NCI-H446 (cell line): Measurements from ENCODE around the gene MYORG.

Source experiments
- DNase-seq, 2 experiments: peaks; one replicate each; lab custom pipeline; 2025; lab: John Stamatoyannopoulos, UW

The MYORG gene

DNA sequence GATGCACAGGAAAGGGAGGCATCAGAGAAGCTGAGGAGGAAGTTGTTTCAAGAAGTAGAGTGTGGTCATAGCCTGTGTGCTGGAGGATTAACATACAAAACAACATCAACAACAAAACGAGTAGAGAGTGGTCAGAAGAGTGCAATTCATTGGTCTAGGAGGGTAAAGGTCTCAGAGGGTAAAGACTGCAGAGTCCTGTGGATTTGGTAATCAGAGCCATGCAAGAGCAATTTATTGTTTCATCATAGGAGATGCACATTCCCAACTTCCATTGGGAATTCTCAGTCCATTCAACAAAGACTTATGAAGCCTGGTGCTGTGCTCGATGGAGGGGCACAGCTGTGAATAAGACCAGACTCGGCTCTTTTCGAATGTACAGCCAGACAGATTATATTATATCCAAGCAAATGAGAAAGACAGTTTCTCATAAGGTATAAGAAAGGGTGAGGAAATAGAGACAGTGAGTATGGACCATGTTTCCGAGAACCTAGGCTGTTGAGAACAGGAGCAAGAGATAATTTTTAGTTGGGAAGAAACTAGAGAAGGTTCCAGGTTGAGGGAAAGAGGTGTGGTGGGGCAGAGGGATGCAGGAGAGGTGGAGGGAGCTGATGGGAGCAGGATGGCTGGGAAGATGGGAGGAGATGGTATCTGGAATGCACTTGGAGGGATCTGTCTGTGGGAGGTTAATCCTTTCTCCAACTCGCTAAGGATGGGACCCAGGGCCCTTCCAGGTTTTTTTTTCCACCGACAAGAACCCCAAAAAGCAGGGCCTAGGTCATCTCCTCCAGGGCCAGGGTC, 7.9 kb upstream of the MYORG start:
- no peak for DNase-seq

DNA sequence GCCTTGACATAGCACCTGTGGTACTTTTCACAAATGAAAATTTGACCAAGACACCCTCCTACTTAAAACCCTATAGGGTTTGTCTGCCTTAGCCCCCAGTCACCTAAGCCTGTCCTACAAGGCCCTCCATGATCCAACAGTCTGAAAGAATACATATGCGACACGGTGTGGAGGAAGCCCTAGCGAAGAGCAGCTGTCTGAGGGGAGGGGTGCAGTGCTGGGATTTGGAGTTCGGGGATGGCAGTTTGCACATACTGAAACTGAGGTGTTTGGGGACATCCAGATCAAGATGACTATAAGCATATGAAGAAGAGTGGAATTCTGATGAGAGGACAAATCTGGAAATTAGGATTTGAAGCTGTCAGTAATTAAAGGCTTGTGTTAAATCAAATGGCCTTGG, 7.2 kb upstream of the MYORG start:
- DNase-seq, result no peak

DNA sequence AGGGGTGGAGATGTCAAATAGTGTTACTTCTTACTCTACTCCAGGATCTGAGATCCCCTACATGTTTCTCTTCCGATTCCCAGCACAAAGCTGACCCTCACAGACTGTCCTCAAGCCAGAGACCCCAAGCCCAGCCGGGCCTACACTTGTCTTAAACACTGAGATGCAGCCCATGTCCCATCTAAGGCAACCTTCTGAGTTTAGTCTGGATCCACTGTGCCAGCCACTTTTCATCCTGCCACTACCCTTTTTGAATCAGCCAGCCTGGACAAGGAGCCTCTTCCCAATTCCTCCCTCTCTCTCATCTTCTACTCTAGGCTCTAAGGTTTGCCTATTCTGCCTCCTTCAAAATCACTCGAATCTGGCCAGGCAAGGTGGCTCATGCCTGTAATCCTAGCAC, 6.2 kb upstream of the MYORG start:
- DNase-seq, result no peak

DNA sequence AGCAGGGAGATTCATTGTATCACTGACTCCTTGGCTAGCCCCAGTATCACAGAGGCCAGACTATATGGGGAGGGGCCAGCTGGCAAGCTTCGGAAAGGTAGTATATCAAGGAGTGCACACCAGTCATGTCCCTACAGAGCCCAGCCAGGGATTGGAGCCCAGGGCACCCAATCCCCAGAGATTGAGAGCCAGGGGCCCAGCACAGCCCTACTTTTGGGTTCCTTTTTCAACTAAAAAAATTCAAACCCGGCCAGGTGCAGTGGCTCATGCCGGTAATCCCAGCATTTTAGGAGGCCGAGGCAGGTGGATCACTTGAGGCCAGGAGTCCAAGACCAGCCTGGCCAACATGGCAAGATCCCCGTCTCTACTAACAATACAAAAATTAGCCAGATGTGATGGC, 5.4 kb upstream of the MYORG start:
- DNase-seq, result no peak

DNA sequence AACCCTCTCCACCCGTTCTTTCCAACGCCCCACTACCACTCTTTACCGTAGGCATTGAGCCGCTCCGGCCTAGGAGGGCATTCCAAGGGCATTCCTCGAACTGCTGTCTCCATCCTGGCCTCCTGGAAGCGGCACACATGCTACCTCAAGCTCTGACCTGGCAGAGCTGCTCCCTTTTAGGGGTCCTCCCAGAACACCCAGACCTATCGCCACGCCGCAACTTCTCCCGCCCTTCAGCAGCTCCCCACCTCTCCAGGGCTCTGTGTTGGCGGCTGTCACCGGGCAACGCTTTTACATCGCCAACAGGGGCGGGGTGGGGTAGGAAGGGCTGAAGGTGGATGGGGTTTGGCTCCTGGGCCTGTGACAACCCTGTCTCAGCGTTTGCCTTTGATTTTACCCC, 4.6 kb upstream of the MYORG start:
- no peak for DNase-seq

DNA sequence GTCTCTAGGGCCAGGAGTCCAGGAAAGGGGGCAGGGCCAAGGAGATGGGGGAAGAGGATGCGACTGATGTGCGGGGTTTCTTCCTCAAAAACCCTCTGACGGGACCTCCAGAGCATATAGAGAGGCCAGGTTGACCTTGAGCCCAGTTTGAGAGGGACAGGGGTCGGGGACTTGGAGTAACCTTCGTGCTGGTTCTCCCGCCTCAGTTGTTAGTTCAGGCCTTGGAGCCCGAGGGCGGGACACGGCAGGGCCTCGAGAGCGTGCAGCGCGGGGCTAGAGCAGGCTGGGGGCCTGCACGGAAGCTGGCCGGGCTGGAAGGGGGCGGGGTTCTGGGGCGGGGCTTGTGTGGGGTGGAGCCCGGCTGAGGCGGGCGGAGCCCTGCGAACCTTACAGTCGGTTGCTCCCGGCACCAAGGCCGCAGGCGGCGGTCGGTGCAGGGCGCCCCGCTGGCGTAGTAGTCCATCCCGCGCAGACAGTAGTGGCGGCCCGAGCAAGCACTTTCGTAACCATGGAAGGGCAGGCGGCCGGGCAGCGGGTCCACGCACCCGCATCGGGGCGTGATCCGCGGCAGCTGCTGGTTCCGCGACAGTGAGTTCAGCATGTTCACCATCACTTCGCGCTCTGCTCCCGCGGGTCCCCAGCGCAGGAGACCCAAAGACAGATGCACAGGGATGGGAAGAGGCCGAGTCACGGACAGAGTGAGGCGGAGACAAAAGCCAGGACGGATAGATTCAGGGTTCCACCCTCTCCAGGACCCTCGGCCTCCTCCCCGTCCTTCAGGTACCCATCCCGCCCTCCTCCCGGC, 4.0 kb upstream of the MYORG start:
- DNase-seq, result peak in 1 of 2 experiments; percentile 66

DNA sequence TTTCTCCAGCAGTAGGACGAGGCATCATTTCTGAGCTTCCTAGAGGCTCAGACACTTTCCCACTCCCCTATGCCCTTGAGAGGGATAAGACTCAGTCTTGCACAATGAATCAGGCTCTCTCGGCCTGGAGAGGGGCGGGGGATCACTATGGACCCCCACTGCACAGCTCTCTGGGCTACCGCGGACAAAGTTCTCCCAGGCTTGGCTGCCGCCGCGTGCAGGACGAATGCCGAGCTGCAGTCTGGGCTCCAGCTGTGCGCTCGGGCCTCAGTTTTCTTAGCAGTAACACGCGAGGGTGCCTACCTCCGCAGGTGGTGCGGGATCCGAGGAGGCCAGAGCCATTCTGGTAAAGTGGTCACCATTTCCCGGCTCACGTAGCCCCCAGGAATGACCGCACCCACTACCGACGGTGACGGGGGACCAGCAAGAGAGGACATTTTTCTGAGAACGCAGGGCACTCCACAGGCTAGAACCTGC, 3.4 kb upstream of the MYORG start:
- no peak for DNase-seq

DNA sequence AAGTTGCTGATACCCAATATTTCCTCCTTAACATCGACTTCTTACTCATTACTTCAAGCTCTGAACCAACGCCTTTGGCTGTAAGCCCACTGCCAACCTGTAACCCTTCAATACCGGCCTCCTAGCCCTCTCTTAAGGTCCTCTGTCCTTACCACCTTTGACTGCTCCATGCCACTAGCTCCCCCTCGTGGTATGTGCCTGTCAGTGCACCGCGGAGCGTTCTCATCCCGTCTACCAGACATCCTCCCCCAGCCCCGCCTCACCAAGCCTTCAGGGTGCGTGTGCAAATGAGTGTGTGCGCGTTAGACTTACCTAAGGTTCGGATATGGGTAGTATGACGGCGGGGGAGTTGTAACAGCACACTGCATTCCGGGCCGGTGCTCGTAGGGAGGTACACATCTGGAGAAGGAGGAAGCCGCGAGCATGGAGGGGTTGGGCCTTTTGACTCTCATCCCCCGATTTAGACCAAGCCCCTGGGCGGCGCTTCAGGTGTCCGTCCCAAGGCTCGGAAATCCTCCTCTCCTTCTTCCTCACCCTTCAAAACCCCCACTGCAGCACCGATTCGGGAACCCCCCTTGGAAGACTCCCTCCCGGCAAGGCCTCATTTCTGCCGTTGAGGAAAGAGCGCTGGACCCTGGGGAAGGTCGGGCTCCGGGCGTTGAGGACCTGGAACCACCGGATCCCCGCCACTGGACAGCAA, 2.8 kb upstream of the MYORG start:
- peak; percentile 45 to 78 for DNase-seq

DNA sequence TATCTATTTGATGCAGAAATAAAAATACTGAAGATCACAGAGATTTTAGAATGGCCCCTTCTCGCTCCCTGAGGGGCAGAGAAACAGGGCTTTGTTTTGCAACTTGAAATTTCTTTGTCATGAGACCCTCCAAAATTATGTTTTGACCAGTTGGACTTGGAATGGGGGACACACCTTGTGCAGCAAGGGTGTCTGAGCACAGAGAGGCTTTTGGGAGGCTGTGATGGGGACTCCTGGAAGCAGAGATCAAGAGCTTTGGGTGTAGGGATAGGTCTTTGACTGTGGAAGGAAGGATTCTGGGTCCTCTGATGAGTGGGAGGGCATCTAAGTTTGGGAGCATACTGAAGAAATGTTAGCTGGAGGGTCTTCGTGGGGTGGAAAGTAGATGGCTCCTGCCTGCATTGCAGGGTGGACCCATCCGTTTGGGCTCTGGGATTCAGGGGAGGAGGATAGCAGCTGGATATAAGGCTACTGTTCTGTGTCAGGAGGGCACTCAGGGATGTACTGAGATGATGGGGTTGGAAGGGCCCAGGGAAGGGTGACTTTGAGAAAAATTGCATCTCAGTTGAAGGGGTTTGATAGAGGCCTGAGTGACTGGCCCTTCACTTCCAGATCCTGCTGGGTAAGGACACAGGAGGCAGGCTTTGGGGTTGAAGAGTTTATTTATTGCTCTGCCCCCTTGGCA, 1.8 kb upstream of the MYORG start:
- no peak for DNase-seq

DNA sequence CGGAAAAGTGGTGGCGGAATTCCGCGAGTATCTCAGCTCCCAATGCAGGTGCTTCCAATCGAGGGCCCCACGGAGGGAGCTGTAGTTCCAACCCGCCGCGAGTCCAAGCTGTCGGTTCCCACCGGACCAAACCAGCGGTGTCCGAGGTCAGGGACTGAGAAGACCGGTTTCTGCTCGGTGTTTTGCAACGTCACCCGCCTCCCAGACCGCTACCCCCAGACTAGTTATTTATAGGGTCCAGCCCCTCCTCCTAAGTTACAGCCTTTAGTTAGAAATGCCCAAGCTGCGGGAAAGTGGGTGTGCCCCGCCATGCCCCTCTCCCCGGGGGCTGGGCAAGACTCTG, 677 bp upstream of the MYORG start:
- no peak for DNase-seq

DNA sequence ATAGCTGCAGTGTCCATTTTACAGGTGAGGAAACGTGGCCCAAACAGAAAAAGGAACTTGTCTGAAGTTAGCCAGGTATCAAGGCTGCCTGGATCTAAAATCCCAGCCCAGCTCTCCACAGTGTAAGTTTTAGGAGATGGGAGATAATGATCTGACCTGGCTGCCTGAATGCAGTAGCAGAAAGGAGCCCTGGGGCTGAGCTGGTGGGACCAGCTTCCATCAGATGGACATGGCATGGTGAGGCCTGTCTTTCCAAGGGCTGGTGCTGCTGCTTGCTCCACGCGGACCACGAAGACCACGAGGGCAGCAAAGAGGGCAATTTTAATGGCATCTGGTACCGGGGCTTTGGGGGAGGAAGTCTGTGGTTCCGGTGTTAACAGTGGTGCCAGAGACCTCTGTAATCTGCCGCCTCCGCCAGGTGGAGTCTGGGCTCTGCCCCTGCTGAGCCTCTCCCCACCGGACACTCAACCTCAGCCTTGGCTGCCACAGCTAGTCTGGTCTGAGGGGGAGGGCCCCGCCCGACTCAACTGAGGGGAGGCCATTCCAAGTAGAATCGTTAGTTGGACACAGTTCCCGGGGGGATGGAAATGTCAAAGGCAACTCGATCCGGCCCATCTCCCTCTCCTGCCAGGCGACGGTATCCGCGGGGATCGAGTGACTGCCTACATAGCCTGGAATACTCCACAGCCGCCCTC, 650 bp downstream of the MYORG start:
- DNase-seq, result no peak

DNA sequence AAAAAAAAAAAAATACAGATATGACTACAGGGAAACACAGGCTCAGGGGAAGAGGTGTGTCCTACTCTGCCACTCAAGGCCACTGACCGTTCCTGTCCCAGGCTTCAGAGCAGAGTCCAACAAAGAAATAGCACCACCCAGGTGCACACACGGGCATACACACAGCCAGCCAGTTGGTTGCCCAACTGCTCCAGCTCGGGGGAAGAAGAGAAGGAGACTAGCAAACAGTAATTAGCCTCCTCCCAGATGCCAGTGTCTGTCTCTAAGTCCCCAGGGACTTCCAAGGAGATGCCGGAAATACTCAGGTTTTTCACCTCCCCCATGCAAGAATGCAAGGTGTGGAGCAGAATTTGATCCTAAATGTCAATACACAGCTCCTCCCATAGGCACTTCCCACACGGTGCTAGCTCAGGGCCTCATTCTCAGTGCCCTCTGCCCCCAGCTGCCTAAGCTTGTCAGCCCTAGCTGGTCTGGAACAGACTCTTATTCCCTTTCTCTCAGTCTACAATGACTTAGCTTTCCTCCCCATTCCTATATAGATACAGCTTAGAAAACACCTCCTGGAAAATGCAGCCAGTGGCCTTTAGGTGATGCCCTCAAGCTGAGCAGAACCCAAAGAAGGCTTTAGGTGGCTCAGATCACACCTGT, 1.7 kb downstream of the MYORG start:
- peak in 1 of 2 experiments; percentile 20 for DNase-seq

DNA sequence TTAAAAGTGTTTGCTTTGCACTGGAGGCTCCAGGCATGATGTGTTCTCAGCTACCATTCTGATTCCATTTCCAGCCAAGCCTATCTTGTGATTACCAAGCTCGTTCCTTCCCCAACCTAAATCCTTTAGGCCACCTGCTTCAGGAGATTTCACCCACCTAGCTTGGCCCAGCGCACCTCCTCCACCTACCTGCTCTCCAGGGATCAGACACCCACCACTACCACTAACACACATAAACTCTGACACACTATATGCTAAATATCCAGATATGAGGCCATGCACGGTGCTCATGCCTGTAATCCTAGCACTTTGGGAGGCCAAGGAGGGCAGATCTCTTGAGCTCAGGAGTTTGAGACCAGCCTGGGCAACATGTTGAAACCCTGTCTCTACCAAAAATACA, 2.4 kb downstream of the MYORG start:
- no peak for DNase-seq

DNA sequence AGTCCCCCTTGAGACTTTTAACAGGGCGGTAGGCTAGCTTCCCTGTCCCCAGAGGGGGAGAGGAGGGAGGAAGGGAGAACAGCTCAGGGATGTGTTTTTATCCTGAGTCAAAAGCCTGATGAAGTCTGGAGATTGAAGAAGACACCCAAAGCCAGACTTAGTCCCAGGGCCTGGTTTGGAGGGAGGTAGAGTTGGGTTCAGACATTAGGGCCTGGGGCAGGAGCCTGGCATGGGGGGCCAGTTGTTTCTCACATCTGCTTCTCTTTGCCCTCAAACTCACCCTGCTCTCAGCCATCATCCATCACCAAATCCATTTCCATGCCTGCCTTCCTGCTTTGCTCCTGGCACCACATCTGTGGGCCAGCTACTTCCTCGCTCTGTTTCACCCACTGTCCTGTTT, 2.9 kb downstream of the MYORG start:
- no peak for DNase-seq

DNA sequence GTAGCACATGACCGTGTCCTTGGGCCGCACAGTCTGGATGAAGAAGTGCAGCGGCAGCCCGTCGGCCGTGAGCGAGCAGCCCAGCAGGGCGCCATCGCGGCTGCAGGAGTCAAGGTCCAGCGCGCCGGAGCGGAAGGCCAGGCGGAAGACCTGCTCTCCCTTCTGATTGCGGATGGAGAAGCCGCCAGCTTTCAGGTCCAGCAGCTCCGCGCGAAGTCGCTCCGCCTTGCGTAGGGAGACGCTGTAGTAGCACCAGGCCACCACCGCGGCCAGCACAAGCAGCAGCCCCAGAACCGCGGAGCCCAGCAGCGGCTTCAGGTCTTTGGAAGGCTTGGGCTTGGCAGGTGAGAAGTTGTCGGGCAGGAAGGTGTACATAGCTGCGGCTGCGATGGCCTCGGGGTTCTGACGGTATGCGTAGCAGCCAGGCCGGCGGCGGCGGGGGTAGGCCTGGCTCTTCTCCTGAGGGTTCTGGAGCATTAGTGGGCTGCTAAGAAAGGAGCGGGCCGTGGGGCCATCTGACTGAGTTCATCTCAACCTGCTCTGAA, 4.2 kb downstream of the MYORG start:
- DNase-seq, result no peak

DNA sequence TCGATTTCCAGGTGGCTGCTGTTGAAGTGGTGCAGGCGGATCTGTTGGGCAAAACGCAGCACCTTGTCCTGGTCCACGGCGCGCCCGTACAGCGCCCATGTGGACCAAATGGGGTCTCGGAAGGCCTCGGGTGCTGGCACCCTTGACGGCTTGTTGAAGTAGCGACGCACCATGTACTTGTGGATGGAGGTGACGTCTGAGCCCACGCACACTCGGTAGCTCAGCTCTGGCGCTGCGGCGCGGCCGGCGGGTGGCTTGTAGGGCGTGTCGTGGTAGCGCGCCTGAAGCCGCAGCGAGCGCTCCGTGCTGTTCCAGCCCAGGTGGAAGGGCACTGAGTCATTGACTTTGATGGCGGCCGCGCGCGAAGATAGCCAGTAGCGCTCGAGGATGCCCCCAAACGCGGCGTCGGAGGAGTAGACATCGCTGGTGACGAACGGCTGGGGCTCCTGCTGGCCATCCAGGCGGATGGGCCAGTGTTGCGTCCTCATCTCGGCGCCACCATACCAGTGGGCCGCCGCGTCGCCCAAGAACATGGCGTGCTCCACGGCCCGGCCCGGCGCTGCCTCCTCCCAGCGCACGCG, 4.7 kb downstream of the MYORG start:
- DNase-seq, result no peak

DNA sequence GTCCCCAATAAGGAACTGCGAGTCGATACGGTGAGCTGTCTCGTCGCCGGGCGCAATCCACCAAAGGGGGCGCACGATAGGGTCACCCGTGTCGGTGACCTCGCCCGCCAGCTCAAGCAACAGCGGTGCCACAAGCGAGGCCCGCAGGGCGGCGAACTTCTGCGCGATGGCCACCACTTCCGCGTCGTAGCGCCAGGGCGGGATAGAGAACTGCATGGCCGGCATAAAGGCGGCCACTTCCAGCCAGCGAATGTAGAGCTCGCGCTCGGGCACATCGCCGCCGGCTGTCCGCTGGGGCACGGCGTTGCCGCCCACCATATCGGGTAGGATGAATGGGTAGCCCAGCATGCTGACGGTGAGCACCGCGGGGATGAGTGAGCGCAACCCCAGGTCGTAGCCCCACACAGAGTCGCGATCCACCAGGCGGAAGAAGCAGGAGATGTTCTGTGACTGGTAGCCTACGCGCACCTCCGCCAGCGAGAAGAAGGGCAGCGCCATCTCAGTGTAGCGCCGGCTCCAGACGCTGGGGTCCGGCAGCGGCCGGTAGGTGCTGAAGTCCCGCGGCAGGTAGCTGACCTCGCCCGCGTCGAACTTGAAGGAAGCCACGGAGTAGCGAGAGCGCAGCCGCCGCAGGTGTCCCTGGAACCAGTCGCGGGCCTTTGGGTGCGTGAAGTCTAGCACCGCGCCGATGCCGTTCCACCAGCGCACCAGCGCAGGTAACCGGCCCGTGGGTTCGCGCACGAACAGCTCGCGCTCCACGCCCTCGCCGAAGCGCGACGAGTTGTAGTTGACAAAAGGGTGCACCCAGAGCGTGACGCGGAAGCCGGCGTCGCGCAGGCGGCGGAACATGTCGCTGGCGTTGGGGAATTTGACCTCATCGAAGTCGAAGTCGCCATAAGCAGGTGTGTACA, 5.5 kb downstream of the MYORG start:
- no peak for DNase-seq

DNA sequence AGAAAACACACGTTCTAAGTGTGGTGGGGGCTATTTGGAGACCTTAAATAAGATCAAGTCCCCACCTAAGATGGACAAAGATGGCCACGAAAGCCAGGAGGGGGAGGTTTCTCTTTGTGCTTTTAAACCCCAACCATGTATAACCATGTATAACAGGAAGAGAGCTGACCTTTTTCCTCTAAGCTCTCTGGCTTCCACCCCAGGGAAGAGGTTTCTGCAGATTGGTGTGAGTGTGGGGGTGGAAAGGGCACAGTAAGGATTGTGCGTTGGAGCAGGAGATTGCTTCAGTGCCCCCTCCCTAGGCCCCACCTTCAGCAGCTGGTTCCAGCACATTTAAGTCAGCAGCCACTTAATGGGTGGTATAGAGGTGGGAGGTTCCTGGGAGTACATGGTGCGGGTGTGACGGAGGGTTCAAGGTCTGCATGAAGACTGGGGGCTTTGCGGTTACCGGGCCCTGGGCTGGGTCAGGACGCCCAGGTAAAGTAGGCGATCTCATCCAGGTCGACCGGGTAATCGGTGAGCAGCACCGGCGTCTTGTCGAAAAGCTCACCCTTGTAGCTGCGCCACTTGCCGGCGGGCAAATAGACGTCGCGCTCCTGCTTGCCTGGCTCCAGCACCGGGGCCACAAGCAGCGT, 6.2 kb downstream of the MYORG start:
- DNase-seq, result no peak

DNA sequence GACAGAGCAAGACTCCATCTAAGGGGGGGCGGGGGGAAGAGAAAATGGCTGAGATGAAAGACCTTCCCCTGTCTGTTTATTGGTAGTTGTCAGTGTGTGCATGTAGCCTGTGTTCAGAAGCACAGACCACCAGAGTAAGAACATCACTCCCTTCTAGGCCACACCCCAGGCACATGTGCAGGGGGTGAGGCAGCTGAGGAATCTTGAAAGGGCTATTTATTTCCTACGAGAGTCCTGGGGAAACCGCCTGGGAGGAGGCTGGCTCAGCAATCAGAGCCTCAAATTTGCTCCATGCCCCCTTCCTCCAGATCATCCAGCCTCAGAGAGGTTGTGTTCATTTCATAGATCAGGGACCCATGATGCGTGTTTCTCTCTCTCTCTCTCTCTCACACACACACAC, 7.1 kb downstream of the MYORG start:
- DNase-seq, result no peak
